Myocyte (in vitro differentiated cells): ENCODE measurements around the gene KLHL29. TPM values are rescaled to one million over a fixed set of nuclear protein-coding genes. Genes with fewer than 3 reads are reported as not detected.

Source experiments
- DNase-seq: peaks from one replicate; pipeline ENCODE4 v3.0.0-alpha.2; 2012; ENCODE audit warnings: low read depth
- polyA plus RNA-seq: library from polyadenylated mRNA; unstranded; fragments of >200 nt; gene quantifications from one replicate; pipeline ENCODE4 v1.2.1, GENCODE V29; 2012; ENCODE audit warnings: missing spikeins
- total RNA-seq: library from RNA; depleted of rRNA; stranded (reverse); fragments of >200 nt; gene quantifications from 2 replicates; pipeline ENCODE4 v1.2.3, GENCODE V29; 2014

Gene KLHL29
- 3.6 and 8.2 TPM in 2 replicates for total RNA-seq
- 9.9 TPM for polyA plus RNA-seq

DNA sequence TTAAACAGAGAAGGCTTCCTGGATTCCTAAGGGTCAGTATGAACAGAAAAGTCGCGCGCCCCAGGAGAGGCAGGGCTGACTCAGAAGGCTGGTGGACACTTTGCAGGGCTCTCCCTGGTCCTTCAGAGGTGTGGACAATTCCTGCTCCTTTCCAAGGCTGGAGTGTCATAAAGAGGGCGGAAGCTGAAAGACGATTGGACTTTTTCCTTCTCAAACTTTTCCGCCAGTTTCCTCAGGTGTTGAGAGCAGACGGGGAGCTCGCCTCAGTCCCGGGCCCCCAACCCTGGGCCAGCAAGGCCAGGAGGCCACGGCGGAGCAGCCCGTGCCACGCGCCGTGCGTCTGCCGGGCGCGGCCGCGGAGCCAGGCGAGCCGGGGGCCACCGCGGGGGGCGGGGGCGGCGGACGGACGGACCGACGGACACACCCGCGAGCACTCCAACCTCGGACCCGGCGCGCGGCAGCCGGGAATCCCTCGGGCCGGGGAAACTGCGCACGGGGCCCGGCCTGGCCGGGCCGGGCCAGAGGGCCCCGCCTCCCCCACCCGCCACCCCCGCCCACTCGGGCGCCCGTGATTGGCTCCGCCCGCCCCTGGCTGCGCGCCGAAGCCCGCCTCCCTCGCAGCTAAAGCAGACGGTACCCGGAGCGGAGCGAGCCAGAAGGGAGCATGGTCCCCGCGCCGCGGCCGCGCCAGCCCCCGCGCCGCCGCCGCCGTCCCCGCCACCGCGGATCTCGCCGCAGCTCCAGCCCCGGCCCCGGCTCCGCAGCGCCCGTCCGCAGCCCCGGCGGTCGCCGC lies at the start of gene KLHL29:
Gene KLHL29, plus strand, starts transcription at position 629 of the 793 bp plus-strand sequence. CDS start 177,018 bp downstream, outside the sequence.
- DNase-seq: peak; percentile 77

DNA sequence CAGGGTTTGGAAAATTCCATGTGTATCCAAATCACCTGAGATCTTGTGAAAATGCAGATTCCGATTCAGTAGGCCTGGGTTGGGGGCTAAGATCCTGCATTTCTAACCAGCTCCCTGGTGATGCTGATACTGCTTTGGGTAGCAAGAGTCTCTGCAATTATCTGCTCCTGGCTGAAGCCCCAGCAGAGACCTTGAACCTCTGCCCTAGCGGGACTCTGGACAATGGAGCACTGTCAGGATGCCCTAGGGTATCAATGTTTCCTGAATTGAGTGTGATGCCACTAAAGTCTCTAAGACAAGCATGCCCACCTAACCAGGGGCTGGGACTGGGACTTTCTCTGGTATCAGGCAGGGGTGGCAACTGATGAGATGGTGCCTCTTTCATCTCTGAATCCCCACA lies 49.4 kb upstream of the KLHL29 start:
- no peak for DNase-seq

DNA sequence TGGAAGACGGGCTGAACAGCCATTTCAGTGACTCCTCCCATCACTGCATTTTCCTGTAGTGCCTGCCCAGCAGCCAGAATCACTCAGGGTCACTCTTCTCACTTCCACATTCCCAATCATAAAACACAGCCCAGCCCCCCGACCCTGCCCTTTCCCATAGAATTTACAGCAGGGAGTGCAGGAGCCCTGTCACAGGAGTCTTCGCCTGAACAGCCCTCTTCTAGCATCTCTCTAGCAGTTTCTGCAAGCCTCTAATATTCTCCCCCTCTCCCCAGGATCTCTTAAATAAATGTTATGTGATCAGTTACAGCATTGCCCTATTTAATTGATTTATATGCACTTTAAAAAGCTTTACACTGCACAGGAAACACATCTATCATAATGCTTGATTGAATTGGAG lies 42.9 kb upstream of the KLHL29 start:
- no peak for DNase-seq

DNA sequence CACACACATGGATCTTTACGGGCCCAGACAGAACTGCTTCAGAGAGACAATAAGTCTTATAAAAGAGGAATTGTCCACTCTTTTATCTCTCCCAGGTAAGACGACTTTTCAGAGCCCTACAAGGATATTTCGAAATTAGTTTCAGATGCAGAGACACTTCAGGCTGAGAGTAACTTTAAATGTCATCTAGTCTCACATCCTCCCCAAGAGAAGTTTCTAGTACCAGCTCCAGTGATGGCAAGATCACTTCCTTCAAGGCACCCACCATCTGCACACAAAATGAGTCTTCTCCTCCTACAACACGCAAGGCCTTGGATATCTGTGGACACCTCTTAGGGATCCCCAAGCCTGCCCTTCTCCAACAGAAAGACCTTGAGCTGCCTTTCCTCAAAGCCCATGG lies 39.0 kb upstream of the KLHL29 start:
- DNase-seq: no peak

DNA sequence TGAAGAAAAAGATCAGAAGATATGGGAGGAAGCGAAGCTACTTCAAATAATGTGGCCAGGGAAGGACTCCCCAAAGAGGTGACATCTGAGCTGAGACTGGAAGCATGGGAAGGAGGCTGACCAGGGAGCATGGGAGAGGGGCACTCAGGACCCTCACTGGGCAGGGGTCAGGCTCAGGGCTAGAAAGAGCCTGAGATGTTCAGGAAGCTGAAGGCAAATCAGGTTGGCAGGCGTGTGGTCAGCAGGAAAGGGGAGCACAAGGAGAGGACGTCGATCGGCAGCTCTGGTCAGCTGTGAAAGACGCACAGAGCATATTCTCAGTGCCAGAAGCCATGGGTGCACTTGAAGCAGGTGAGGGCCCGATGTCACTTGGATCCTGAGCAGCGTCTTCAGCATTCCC lies 38.2 kb upstream of the KLHL29 start:
- no peak for DNase-seq

DNA sequence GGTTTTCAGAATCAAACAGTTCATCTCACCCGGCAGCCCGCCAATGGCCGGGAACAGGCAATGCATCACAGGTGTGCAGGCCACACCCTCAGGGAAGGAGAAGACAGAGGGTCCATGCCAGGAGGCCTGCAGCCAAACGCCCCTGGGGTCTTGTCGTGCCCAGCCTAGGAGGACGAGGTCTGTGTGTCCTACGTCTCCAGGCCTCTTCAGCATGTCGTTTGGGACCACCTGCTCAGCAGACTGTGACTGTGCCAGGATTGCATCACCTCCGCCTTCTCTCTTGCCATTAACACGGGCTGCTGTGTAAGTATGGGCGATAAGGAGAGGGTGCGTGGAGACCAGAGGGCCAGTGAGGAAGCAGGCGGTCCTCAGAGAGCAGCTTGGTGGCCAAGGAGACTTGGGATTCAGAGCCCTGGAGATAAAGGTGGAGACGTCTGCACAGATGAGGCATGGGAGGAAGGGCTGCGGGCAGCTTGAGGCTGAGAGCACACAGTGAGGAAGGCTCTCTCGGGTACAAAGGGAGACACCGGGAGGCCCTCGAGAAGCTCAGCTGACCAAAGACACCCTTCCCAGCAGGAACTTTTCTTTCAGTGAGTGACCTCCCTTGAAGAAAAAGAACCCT lies 37.4 kb upstream of the KLHL29 start:
- DNase-seq: peak; percentile 48

DNA sequence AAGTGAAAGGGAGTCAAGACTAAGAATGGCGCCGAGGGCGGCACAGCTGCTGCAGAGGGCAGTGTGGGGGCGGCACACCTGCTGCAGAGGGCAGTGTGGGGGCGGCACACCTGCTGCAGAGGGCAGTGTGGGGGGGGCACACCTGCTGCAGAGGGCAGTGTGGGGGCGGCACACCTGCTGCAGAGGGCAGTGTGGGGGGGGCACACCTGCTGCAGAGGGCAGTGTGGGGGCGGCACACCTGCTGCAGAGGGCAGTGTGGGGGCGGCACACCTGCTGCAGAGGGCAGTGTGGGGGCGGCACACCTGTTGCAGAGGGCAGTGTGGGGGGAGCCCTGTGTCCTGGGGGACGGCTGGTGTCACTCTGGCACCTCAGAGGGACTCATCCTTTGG lies 36.9 kb upstream of the KLHL29 start:
- DNase-seq: peak; percentile 59

DNA sequence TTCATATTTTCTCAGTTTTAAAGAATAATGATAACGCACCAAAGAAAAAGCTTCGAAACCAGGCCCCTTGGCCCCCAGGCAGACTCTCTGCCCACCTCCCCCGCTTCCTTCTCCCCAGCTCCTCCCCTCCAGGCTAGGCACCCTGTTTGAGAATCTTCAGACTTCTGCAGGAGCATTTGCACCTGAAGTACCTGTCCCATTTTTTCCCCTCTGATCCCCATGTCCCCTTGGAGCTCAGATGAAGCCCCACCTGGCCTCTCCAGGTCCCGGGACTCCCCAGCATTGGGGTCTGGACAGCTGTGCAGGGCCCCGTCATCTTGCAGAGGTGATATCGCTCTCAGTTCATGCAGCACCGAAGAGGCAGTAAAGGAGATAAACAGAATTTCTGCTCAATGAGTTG lies 35.5 kb upstream of the KLHL29 start:
- DNase-seq: no peak

DNA sequence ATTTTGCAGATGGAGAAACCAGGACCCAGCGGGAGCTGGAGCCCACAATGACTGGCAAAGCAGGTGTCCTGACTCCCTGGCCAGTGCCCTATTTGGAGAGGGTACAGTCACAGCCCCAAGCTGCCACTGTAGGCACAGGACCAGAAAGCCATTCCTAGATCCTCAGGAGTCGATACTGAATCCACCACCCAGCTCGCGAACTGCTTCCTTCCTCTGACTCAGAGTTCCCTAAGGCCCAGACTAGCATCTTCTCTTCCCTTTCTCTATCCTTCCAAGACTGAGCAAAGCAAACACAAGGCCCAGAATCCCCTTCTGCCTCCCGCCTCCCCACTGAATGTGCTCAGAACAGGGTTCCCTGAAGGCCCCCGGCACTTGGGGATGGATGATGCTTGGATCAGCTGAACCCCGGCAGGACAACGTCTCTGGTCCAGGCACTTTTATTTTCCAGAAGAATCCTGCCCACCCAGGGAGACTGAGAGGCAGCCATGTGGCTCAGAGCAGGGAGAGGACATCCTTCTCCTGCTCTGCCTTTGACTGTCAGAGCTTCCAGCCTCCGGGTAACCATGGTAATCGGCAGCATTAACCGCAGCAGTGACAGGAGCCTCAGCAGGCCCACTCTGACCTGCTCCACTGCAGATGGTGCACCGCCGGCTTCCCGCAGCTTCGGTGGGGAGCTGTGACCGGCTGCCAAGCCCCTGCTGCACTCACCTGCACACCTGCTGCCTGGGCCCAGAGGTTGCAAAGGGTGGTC lies 34.8 kb upstream of the KLHL29 start:
- DNase-seq: peak; percentile 26

DNA sequence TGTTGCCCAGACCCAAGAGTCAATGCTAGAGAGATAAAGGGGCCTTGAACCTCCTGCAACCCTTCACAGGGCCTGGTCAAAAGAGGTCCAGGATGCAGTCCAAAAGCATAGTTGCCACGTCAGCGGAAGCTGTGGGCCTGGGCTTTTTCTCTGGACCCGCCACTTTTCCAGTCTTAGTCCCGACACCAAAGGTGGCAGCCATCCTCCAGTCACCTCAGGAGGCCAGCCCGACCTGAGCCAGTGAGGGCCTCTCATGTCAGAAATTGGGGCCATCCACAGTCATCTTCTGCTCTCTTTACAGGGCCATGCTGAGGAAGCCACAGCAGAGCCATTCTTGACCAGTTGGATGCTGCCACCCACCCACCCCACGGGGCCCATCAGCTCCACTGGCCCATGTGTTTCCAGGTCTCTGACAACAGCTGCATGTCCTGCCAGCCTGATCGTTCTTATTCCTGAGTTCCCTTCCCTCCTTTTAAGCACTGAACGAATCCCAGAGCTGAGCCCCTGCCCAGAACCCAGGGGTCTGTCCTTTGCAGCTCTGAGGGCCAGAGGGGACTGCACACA lies 34.1 kb upstream of the KLHL29 start:
- no peak for DNase-seq

DNA sequence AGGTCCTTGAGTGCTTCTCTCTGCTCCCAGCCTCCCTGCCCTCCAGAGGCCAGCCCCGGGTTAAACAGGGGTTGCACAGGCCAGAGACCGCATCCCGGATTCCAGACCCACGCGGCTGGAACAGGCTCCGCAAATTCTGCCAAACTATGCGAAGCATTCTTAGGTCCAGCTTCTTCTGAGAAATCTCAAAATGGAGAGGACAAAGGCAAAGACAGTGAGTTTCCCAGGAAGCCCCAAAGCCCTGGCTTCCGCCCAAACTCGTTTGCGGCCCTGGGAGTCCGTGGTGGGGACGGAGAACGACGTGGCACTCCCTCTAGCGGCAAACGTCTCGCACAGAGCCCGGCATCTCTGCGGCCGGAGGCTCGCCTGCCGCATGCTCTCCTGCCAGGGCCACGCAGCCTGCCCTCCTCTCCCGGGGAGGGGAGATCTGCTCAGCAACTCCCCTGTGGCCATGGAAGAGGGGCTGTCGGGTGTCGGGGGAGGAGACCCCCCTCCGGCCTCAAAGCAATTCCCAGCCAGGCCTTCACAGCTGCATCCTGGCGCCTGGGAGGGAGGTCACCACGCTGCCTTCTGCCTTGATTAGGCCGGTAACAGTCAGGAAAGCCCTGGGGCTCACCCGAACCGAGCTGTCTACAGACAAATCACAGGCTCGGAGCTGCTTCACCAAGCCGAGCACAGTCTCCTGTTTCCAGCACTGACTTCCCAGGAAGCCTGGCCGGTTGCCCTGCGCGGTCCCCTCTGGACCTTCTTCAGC lies 33.4 kb upstream of the KLHL29 start:
- peak; percentile 78 for DNase-seq

DNA sequence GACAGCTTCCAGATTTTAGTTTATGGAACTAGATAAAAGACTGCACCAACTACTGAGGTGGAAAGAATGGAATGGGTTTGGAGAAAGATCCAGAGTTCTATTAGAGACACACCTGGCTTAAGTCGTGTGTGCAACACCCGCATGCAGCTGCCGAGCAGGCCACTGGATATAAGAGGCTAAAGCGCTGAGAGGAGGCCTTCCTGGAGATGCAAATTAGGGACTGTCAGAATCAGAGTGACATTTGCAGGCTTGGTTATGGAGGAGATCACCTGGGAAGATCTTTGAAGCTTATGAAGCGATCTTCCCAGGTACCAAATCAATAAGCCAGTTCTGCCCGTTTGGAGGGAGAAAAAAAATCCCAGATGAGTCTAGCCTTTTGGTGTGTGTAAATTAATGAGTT lies 30.4 kb upstream of the KLHL29 start:
- no peak for DNase-seq

DNA sequence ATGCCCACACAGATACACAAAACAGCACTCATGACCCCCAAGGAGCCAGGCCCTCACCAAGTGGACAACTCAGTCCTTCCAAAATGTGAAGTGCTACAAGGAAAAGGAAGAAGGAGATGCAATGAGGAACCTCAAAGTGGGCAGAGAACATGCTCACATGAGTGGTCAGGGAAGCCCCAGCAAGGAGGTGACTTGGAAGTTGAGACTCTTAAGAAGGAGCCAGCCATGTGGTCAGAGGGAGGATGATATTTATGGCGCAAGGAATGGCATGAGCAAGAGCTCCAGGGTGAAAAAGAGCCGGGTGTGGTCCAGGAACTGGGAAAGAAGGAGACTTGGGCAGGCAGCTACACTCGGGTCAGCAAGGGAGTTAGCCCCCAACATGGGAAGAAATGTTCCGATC lies 30.0 kb upstream of the KLHL29 start:
- DNase-seq: peak; percentile 37

DNA sequence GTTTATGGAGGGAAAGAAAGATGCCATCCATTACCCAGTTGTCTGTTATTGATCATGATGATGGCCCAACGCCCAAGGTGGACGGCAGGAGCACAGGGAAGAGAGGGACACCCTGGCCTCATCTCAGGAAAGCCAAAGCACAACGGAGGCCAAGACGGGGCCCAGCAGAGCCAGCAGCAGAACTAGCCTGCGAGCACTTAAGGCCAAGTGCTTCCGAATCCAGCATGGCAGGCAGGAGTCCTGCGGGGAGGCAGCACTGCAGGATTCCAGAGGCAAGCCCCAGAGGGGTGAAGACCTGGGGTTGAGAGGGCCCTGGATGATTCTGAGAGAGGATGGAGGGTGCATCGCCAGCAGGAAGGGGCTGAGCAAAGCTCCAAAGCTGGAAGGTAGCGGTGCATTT lies 28.3 kb upstream of the KLHL29 start:
- DNase-seq: no peak

DNA sequence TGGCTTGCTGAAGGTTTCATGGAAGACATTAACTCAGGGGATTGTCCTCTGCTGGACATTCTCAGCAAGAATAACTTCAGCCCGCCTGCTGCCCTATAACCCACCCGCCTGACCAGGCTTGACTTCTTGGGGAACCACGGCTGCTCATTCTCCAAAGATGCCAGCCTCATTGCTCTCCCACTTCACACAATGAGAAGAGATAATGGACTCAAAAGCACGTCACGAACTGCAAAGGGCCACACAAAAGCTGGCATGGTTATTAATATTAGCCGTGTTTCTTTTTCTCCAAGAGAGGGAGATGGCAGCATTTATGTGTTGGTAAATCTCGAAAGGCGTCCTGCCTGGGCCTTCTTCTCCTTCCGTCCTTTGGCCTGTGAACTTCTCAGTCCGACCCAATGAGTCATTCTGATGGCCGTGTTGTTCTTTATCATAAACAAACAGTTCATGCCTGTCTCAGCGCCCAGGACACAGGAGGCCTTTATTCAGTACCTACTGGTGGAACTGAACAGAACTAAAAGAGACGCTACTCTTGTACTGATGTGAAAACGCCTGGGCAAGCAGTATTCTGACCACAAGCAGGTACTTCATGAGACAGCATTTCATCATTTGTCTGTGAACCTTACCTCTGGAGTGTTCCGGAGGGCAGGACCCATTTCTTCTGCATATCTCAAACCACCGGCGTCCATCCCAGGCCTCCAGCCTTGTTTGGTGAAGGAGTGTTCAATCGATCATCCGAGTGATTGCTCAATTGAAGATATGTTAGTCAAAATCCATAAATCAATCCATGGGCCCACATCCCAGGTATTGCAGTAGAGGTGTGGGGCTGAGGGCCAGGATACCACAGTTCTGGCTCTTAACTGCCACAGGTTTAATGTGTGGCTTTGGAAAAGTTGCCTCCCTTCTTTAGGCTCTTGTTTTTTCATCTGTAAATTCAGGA lies 25.1 kb upstream of the KLHL29 start:
- DNase-seq: no peak

DNA sequence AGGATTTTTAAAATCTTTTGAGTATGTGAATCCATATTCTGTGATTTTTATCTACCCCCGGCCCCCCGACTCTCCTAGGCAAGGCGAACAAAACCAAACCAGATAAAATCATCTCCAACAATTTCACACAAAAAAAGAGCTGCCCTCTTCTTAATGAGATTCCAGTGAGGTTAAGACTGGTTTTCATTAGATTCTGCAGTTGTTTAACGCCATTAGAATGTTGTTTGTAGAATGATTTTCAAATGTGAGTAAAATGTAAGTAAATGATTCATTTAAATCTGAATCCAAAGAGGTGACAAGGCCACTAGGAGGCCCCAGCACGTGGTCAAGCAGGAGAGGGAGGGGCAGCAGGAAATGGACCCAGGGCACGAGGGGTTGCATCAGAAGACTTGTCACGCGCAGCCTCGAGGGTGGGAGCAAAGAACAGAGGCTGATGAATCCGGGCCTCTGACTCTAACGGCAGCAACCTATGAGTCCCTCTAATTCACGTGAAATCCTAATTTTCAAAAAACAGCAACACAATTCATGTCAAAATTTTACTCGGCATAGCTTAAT lies 24.3 kb upstream of the KLHL29 start:
- no peak for DNase-seq

DNA sequence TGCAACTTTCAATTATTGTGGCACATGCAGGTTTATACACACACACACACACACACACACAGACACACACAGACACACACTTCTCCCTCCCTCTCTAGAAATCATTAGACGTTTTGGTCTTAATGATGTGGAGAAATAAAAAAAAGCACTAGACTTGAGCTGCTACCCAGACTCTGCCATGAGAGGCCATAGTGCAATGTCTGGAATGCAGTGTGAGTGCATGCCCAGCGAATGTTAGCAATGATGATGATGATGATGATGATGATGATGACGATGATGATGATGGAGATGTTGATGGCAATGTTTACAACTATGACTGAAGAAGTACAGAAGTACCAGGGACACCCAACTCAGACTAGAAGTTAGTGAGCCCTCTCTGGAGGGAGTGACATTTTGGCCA lies 23.8 kb upstream of the KLHL29 start:
- DNase-seq: no peak

DNA sequence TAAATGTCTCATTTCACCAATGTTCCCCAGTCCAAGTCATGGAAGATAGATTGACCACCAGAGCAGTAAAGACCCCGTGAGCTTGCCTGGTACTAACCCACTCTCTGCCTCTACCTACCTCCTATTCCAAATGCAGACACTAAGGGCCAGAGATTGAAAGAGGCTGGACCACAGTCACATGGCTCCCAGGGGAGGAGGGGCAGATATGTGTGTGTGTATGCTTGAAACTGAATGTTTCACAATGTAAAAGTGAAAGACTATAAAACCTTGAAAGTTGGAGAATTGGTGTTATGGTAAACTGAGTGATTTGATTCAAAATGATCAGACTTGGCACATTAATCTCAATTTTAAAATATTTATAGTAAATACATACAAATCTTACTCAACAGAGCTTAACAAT lies 21.7 kb upstream of the KLHL29 start:
- no peak for DNase-seq

DNA sequence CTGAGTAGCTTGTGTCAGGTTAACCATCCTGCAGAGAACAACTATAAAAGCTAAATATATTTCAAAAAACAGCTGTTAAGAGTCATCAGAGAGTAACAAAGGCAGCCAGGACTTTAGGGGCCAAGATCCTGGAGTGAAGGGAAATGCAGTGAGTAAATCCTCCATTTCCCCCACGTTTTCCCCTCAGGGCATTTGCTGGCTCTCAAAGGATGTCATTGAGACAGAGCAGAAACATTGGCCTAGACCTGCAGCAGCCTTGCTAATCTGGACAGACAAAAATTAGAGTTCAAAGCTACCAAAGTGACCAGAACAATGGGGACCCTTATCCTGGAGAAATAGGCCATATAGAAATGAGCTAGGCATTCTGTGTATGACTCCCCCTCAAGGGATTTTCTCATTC lies 21.1 kb upstream of the KLHL29 start:
- peak; percentile 40 for DNase-seq

DNA sequence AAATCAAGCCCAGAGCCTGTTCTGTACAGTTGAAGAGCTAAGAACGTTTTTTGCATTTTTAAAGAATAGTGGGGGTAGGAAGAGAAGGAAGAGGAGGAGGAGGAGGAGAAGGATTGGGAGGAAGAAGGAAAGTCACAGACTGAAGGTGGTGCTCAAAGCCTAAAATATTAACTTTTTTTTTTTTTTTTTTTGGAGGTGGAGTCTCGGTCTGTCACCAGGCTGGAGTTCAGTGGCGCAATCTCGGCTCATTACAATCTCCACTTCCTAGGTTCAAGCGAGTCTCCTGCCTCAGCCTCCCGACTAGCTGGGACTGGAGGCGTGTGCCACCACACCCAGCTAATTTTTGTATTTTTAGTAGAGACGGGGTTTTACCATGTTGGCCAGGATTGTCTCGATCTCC lies 18.3 kb upstream of the KLHL29 start:
- no peak for DNase-seq
